ENCODE measurements around the gene PEAR1. TPM values are rescaled to one million over a fixed set of nuclear protein-coding genes. Genes with fewer than 3 reads are reported as not detected.

PEAR1 gene
- total RNA-seq, 1 donor from 2014 or later = 6.7 TPM

GRCh38 chr1:156858959-156859522, 34.5 kb upstream of the PEAR1 start, which contains the start of gene INSRR:
INSRR (minus strand) TSS chr1:156859117; CDS start chr1:156858621, 496 bp downstream.
- intact Hi-C loops (cut with DNase I) = loop anchor here (2.0 to 5.0 kb wide), 2 partner anchors 20 to 57 kb away; no protein-coding TSS in a partner anchor
- peak; percentile 57 for ATAC-seq (ENCODE audit: poor library complexity)
- no peak for DNase-seq

DNA sequence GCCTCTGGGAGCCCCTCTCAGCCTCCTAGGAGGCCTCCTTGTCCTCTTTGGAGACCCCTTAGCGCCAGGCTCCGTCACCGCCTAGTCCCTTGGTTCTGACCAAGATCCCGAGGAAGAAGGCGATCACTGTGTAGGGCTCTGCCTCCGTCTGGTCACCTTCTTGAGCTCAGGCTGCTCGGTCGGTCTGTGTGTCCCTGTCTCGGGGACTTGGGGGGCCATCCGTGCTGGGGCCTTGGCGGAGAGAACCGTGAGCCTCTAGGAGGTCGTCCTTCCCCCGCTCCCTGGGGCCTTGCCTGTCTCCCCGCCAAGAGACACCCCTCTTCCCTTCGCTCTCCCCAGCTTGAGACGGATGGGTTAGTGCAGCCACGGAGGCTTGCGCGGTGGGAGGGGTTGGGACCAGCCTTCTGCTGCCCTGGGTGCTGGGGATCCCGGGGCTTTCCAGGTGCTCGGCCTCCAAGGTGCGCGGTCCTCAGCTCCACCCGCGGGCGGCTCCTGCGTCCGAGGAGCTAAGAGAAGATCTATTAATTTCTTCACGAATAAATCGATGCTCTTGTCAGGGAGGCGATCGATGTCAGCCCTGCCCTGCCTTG, 33.9 kb upstream of the PEAR1 start:
- intact Hi-C loops (cut with DNase I) = loop anchor here (2.0 to 5.0 kb wide), 2 partner anchors 21 to 57 kb away; no protein-coding TSS in a partner anchor
- ATAC-seq (ENCODE audit: poor library complexity) (peak; percentile 52), DNase-seq (no peak)

DNA sequence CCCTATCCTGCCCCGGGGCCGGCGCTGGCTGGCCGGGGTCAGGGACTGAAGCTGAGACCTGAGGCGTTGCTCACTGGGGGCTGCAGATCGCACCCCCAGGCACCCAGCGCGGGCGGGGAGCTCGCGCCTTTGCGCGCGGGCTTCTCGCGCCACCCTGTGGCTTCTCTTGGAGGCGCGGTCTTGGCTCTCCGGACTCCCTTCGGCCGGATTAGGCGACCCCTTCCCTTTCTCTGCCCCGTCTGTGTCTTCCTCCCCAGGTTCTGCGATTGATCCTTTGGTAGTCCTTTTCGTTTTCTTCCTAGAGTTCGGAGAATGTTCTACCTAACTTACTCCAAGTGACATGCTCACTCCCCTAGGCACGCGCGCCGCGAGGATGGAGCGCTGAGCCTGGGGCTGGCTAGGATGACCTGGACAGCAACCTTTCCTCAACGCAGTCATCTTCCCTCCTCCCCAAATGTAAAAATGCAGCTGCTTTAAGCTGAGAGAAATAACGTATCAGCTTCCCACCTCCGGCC, 33.3 kb upstream of the PEAR1 start:
- intact Hi-C loops (cut with DNase I) = no loop called here
- no peak for DNase-seq

GRCh38 chr1:156860628-156861423, 32.7 kb upstream of the PEAR1 start, which contains the start of gene NTRK1:
NTRK1 (plus strand) TSS chr1:156860865; CDS start chr1:156860935, 70 bp downstream.
- intact Hi-C loops (cut with DNase I) = no loop called here
- ATAC-seq (ENCODE audit: poor library complexity) = peak; percentile 37
- DNase-seq = peak; percentile 62

More for the DNA sequence above, 33.3 kb upstream of the PEAR1 start:
- ATAC-seq (ENCODE audit: poor library complexity) = peak; percentile 86

DNA sequence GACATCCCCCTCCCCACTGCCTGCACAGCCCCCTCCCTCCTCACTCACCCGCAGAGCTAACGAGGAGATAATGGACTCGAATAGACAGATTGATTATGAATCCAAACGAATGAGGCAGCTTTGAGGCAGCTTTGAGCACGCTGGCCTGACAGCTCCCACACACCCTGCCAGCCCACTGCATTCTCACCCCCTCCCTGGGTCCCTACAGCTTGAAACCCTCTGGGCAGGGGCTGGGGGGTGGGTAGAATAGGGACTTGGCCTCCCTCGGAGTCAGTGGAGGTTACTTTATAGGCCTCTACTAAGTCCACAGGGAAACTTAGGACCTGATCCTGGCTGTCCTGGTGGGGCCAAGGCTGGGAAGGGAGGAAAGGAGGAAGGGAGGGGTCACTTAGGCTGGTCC, 30.9 kb upstream of the PEAR1 start:
- DNase-seq (no peak), ATAC-seq (ENCODE audit: poor library complexity) (no peak)
- intact Hi-C loops (cut with DNase I) = no loop called here

- intact Hi-C loops (cut with DNase I) = no loop called here
- ATAC-seq (ENCODE audit: poor library complexity) (no peak), DNase-seq (no peak)
Observed at GRCh38 chr1:156862997-156863599, 30.4 kb upstream of the PEAR1 start.

- no peak for DNase-seq
- intact Hi-C loops (cut with DNase I) = no loop called here
- no peak for ATAC-seq (ENCODE audit: poor library complexity)
Observed at GRCh38 chr1:156863631-156864030, 29.9 kb upstream of the PEAR1 start.

- intact Hi-C loops (cut with DNase I) = no loop called here
- ATAC-seq (ENCODE audit: poor library complexity) = no peak
- no peak for DNase-seq
Observed at GRCh38 chr1:156864796-156865195, 28.7 kb upstream of the PEAR1 start.

- intact Hi-C loops (cut with DNase I) = no loop called here
- ATAC-seq (ENCODE audit: poor library complexity) (no peak), DNase-seq (no peak)
Observed at GRCh38 chr1:156865258-156865657, 28.3 kb upstream of the PEAR1 start.

GRCh38 chr1:156865865-156866248, 27.7 kb upstream of the PEAR1 start:
- DNase-seq (no peak), ATAC-seq (ENCODE audit: poor library complexity) (no peak)
- intact Hi-C loops (cut with DNase I) = no loop called here

- no peak for DNase-seq
- ATAC-seq (ENCODE audit: poor library complexity) = no peak
- intact Hi-C loops (cut with DNase I) = no loop called here
Observed at GRCh38 chr1:156866249-156866909, 27.1 kb upstream of the PEAR1 start.

- intact Hi-C loops (cut with DNase I) = no loop called here
- no peak for ATAC-seq (ENCODE audit: poor library complexity)
- DNase-seq = no peak
Observed at GRCh38 chr1:156868341-156868740, 25.2 kb upstream of the PEAR1 start.

DNA sequence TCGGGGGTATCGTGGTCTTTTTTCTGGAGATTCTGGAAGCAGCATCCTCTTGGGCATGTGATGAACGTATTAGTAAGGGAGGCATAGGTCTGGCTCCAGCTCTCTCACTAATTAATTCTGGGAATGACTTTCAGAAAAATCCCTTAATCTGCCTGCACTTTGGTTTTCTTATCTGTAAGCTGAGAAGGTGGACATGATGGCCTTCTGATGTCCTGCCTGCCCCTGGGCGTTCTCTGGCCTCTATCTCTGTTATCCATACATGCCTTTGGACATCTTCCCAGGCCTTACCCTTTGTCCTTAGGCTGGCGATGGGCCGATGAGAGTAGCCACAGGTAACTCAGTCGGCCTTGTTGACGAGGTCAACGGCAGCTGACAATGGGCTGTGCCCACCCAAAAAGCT, 24.1 kb upstream of the PEAR1 start:
- intact Hi-C loops (cut with DNase I) = no loop called here
- no peak for DNase-seq
- no peak for ATAC-seq (ENCODE audit: poor library complexity)

- DNase-seq = no peak
- ATAC-seq (ENCODE audit: poor library complexity) = no peak
- intact Hi-C loops (cut with DNase I) = no loop called here
Observed at GRCh38 chr1:156873659-156874058, 19.9 kb upstream of the PEAR1 start.

- ATAC-seq (ENCODE audit: poor library complexity) = no peak
- DNase-seq = no peak
- intact Hi-C loops (cut with DNase I) = no loop called here
Observed at GRCh38 chr1:156874142-156874541, 19.4 kb upstream of the PEAR1 start.

DNA sequence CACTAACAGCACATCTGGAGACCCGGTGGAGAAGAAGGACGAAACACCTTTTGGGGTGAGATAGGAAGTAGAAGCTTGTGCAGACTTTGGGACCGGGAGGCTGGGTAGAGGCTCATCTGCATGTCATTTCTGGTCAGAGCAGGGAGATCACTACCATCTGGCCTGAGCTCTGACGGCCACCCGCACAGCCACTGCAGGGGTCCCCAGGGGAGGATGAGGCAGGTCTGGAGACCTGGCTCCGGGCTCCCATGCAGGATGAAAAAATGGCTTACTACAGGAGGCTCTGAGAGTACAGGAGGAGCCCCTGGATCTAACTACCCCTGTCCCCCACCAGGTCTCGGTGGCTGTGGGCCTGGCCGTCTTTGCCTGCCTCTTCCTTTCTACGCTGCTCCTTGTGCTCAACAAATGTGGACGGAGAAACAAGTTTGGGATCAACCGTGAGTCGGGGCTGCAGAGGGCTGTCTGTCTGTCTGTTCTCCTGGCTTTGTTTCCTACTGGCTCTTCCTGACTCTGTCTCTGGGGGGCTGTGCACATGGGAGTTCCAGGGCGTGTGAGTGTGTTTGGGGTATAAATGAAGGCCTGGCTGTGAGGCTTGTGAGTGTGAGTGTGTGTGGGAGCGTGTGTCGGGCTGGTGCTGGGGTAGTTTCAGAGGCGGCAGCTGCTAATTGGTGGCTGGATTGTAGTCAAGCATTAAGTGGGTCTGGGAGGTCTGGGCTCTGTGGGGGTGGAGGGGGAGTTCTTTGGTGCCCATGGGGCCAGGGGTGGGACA, 18.8 kb upstream of the PEAR1 start:
- ATAC-seq (ENCODE audit: poor library complexity) (no peak), DNase-seq (no peak)
- intact Hi-C loops (cut with DNase I) = no loop called here

GRCh38 chr1:156875341-156875615, 18.2 kb upstream of the PEAR1 start:
- DNase-seq (no peak), ATAC-seq (ENCODE audit: poor library complexity) (no peak)
- intact Hi-C loops (cut with DNase I) = no loop called here

GRCh38 chr1:156876281-156876680, 17.2 kb upstream of the PEAR1 start:
- DNase-seq = no peak
- ATAC-seq (ENCODE audit: poor library complexity) = no peak
- intact Hi-C loops (cut with DNase I) = no loop called here

All from Right ventricle myocardium superior (tissue), 1 donor.